HL-60/S4 treated with retinoic acid at 250 ng/mL for 4 days and 3 days (cell line): Measurements from ENCODE around the gene MYO9B.
"Not testable (repeated sequence)": the region's sequence is repeated elsewhere in the genome, so short reads cannot be mapped to it uniquely, and the experiment has no call there.

Source experiments
- in situ Hi-C: fragments of 300-500 bp; cut with MboI; formaldehyde crosslinking; loops from 2 replicates; pipeline ENCODE4 v1.7.0; 2022; ENCODE audit warnings: low sequenced_read_pairs

The MYO9B gene

DNA sequence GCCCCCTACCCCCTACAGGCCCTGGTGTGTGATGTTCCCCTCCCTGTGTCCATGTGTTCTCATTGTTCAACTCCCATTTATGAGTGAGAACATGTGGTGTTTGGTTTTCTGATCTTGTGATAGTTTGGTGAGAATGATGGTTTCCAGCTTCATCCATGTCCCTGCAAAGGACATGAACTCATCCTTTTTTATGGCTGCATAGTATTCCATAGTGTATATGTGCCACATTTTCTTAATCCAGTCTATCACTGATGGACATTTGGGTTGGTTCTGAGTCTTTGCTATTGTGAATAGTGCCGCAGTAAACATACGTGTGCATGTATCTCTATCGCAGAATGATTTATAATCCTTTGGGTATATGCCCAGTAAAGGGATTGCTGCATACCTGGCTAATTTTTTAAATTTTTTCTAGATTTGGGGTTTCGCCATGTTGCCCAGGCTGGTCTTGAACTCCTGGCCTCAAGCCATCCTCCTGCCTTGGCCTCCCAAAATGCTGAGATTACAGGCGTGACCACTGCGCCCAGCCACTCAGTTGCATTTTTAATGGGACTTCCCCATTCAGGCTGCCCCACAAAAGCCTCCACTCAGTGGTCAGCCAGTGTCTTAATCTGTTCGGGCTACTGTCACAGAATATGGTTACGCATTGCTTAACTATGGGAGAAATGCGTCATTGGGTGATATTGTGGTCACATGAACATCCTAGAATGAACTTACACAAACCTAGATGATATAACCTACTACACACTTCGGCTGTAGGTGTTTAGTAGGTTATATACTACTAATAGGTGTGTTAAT lies 62.7 kb downstream of the MYO9B start:
- in situ Hi-C loops: not testable (repeated sequence)

DNA sequence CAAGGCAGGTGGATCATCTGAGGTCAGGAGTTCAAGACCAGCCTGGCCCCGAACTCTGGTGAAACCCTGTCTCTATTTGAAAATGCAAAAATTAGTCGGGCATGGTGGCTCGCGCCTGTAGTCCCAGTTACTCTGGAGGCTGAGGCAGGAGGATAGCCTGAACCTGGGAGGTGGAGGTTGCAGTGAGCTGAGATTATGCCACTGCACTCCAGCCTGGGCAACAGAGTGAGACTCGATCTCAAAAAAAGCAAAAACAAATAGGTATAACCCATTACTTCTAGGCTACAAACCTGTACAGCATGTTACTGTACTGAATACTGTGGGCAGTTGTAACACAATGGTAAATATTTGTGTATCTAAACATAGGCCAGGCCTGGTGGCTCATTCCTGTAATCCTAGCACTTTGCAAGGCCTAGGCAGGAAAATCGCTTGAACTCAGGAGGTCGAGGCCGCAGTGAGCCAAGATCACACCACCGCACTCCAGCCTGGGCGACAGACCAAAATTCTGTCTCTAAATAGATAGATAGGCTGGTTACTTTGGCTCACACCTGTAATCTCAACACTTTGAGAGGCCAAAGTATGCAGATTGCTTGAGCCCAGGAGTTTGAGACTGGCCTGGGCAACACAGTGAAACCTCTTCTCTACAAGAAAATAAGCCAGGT lies 63.5 kb downstream of the MYO9B start:
- in situ Hi-C loops: no loop called here

DNA sequence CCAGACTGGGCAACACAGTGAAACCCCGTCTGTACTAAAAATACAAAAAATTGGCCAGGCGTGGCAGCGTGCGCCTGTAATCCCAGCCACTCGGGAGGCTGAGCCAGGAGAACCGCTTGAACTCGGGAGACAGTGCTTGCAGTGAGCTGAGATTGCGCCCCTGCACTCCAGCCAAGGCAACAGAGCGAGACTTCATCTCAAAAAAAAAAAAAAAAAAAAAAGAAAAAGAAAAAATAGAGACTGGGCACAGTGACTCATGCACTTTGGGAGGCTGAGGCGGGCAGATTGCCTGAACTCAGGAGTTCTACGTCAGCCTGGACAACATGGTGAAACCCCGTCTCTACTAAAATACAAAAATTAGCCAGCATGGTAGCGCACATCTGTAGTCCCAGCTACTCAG lies 69.2 kb downstream of the MYO9B start:
- in situ Hi-C loops: not testable (repeated sequence)

DNA sequence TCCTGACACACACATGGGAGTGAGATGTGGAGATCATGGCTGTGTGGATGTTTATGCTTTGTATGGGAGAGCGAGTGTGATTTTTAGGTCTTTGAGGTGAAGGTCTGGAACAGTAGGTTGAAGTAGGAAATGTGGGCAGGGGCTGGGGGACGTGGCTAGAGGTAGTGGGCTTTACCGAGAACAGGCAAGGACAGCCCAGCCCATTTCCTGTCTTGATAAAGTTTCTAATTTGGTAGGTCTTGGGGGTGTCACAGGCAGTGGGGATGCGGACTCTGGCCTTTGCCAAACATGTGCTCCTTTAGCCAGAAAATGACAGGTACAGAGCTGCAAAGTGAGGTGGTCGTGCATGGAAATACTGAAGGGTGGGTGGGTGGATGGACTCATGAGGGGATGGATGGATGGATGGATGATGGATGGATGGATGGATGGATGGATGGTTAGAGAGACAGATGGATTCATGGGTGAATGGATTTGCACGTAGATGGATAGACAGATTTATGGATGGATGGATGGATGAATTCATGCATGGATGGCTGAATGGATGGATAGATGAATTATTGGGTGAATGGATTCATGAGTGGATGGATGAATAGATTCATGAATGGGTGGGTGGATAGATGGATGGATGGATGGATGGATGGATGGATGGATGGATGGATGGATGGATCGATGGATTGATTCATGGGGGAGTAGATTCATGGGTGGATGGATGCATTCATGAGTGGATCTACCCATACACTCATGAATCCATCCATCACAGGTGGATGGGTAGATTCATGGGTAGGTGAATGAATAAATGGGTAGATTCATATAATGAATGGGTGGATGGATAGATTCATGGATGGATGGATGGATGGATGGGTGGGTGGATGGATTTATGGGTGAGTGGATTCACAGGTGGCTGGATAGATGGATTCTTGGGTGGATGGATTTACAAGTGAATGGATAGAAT lies 70.2 kb downstream of the MYO9B start:
- in situ Hi-C loops: no loop called here

DNA sequence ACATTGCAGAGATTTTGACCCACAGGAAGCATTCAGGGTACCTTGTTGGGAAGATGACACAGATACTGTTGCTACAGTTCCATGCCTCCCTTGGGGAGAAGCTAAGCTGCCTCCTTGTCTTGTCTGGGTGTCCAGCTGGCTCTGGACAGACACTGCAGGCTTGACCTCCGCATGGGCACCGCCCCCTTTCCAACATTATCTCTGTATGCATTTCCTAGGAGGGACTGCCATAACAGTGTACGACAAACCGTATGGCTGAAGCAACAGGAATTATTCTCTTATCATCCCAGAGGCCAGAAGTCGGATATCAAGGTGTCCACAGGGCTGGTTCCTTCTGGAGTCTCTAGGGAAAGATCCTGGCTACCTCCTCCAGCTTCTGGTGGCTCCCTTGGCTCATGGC lies 72.6 kb downstream of the MYO9B start:
- in situ Hi-C loops: no loop called here

DNA sequence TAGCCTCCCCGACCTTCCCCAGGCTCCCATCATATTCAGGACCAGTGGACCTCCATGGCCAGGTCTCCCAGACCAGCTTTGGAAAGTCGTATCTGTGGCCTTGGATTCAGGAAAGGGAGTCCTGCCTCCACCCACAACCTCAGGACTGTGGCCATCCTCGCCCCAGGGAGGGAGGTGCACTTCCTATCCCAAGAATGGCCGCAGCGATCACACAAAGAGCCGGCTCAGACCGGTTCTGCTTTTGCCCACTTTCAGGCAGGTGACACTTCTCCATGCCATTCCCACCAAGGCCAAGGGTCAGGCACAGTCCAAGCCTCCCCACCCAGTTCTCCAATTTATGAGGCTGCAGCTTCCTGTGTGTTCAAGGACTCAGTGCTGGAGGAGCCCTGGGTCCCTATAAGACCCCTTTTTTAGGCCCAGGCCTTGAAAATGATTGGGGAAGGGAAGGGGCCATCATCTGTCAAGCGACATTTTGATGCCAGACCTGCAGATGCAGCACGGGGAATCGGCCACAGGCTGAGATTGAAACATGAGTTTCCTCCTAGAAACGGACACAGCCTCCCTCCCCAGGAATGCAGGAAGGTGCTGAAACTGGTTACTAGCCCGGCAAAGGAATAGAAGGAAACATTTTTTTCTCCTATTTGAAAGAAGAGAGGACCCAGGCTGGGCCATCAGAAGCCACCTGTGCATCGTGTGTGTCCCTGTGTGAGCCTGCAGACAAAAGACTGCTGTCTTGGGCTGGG lies 74.0 kb downstream of the MYO9B start:
- in situ Hi-C loops: no loop called here

DNA sequence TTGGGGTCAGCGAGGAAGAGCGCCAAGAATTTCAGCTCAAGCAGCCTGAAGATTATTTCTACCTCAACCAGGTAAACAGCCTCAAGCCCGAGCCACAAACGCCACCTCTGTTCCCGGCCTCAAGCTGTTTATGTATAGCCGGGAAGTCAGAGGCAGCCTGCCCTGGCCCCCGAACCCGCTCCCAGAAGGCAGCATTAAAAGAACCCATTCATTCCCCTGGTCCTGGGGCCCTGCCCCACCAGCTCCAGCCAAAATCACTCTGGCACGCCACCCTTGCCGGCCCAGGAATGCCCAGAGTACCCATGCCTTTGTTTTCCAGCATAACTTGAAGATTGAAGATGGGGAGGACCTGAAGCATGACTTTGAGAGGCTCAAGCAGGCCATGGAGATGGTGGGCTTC lies 78.4 kb downstream of the MYO9B start:
- in situ Hi-C loops: no loop called here

DNA sequence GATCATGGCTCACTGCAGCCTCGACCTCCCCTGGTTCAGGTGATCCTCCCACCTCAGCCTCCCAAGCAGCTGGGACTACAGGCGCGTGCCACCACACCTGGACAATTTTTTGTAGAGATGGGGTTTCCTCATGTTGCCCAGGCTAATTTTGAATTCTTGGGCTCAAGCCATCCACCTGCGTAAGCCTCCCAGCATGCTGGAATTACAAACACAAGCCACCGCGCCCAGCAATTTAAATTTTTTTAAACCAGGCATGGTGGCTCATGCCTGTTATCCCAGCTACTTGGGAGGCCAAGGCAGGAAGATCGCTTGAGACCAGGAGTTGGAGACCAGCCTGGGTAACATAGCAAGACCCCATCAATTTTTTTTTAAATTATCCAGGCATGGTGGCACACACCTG lies 79.7 kb downstream of the MYO9B start:
- in situ Hi-C loops: no loop called here

DNA sequence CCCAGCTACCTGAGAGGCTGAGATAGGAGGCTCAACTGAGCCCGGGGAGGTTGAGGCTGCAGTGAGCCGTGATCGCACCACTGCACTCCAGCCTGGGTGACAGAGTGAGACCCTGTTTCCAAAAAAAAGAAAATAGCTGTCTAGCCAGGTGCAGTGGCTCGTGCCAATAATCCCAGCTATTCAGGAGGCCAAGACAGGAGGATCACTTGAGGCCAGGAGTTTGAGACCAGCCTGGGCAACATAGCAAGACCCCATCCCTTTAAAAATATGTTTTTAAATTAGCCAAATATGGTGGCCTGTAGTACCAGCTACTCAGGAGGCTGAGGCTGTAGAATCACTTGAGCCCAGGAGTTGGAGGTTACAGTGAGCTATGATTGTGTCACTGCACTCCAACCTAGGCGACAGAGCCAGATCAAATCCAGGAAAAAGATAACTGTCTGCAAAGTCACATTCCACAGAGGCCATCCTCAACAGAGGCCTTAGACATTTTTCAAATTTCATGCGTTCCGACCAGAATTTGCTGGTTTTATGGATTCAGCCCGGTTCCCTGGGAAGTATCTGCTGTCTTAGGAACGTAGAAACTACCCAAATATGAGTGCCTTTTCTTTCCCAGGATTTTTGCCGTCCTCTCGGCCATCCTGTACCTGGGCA lies 80.8 kb downstream of the MYO9B start:
- in situ Hi-C loops: no loop called here

DNA sequence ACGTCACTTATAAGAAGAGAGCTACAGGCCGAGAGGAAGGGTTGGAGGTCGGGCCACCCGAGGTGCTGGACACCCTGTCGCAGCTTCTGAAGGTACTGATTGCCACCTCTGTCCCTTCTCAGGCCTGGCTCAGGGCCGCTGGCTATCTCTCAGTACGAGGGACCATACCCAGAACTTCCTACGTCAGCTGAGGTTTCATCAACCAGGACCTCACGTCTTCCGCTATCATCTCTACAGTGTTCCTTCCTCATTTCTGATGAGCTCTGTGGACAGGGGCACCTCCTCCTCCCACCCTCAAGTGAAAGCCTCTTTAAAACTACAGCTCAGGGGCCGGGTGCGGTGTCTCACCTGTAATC lies 81.3 kb downstream of the MYO9B start:
- in situ Hi-C loops: no loop called here

DNA sequence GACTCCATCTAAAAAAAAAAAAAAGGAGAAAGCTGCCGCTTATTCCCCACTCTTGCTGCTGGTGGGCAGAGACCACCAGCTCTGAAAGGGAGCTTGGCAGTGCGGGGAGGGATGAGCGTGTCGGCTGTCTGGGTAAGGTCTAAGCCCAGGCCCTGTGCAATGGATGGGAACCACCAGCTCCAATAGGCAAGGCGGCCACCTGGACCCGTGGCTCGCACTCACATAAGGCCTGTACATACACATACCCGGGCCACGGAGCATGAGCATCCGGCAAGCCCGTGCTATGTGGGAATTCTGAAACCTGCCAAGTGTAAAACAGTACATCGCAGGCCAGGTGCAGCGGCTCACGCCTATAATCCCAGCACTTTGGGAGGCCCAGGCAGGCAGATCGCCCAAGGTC lies 83.0 kb downstream of the MYO9B start:
- in situ Hi-C loops: no loop called here

DNA sequence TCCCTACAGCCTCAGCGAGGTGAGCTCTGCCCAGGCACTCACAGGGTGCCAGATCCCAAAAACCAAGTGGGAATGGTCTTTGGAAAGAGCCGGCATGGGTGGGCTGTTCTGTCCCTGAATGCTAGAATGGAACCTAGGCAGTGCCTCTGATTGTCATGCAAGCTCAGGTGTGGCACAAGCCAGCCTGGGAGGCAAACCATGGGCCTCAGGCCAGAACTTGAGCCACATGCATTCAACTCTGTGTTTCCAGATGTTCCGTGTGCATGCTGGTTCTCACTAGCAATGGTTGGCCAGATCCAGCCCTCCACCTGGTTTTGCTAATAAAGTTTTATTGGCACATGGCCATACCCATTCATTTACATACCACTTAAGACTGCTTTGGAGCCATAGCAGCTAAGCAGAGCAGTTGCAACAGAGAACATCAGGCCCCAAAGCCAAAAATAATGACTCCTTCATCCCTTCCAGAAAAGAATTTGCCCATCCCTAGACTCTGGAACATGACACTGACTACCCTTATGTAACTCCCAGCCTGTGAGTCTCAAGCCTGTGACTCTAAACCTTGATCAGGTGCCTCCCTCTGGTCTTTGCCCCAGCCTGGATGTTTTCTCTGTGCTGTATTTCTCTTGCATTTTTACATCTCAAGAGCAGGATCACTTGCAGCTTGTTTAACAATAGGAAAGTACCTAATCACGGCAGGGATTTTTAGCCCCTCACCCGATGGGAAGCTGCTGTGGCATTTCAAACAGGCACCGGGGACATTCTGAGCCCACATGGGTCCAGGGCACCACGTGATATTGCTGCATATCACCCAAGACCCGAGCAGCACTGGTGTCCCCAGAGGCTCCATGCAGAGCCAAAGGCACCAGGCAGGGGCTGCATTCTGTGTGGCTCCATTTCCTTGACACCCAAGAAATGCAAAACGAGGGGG lies 84.2 kb downstream of the MYO9B start:
- in situ Hi-C loops: no loop called here

DNA sequence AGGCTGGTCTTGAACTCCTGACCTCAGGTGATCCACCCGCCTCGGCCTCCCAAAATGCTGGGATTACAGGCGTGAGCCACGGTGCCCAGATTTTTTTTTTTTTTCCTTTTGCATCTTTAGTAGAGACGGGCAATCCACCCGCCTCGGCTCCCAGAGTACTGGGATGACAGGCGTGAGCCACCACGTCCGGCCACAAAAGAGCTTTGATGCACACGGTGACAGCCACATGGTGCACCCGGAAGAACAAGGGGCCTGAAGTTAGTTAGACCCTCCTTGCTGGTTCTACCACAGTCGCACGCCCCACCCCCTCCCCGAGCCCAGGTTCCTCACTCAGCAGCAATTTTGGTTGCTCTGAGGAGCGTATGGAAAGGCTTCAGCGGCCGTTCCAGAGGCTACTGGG lies 85.3 kb downstream of the MYO9B start:
- in situ Hi-C loops: no loop called here

DNA sequence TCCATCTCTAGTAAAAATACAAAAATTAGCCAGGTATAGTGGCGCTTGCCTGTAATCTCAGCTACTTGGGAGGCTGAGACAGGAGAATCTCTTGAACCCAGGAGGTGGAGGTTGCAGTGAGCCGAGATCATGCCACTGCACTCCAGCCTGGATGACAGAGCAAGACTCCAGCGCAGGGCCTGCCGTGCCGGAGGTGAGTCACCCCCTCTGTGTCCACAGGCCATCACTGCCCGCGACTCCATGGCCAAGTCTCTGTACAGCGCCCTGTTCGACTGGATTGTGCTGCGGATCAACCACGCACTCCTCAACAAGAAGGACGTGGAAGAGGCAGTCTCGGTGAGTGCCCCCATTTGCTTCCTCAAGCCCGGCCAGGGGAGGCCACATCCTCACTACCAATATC lies 86.6 kb downstream of the MYO9B start:
- in situ Hi-C loops: not testable (repeated sequence)

DNA sequence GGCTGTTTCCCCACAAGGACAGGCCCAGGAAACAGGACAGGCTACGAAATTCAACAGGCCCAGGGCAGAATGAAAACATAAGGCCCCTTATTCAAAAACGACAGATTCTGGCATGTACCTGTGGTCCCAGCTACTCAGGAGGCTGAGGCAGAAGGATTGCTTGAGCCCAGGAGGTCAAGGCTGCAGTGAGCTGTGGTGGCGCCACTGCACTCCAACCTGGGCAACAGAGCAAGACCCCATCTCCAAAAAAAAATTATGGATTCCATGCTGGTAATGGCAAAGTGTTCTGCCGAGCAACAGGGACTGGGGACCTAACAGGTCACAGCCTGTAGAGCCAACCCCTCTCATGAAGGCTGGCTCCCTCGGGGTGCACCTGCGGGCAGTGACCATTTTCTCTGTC lies 87.0 kb downstream of the MYO9B start:
- in situ Hi-C loops: no loop called here

DNA sequence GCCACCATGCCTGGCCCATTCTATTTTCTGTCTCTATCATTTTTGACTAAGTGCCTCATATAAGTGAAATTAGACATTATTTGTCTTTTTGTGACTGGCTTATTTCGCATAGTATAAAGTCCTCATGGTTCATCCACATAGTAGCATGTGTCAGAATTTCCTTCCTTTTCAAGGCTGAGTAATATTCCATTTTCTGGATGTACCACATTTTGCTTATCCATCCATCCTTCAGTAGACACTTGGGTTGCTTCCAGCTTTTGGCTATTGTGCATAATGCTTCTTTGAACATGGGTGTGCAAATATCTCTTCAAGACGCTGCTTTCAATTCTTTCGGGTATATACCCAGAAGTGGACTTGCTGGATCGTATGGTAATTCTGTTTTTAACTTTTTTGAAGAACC lies 88.1 kb downstream of the MYO9B start:
- in situ Hi-C loops: no loop called here

DNA sequence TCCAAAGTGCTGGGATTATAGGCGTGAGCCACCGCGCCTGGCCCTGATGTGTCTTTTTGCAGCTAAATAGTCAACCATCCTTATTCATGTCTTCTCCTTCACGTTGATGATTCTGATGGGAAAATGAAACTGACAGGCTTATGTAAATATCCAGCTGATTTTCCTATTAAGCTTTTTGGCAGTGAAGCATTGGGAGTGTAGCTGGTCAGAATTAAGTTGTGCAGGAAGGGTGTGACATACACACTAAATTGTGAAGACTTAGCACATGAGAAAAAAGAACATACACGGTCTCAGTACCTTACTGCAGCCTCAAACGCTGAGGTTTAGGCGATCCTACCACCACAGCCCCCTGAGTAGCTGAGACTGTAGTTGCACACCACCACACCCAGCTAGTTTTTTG lies 89.1 kb downstream of the MYO9B start:
- in situ Hi-C loops: no loop called here

DNA sequence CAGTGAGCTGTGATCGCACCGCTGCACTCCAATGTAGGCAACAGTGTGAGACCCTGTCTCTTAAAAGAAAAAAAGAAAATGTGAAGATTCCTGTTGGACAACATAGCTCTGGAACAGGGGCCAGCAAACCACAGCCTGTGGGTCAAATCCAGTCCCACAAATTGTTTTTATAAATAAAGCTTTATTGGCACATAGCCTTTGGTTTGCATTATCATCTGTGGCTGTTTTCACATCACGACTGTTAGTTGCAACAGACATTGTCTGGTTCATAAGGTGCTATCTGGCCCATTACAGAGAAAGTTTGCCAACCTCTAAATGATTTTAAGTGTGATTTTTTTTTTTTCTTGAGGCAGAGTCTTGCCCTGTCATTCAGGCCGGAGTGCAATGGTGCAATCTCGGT lies 90.1 kb downstream of the MYO9B start:
- in situ Hi-C loops: no loop called here

DNA sequence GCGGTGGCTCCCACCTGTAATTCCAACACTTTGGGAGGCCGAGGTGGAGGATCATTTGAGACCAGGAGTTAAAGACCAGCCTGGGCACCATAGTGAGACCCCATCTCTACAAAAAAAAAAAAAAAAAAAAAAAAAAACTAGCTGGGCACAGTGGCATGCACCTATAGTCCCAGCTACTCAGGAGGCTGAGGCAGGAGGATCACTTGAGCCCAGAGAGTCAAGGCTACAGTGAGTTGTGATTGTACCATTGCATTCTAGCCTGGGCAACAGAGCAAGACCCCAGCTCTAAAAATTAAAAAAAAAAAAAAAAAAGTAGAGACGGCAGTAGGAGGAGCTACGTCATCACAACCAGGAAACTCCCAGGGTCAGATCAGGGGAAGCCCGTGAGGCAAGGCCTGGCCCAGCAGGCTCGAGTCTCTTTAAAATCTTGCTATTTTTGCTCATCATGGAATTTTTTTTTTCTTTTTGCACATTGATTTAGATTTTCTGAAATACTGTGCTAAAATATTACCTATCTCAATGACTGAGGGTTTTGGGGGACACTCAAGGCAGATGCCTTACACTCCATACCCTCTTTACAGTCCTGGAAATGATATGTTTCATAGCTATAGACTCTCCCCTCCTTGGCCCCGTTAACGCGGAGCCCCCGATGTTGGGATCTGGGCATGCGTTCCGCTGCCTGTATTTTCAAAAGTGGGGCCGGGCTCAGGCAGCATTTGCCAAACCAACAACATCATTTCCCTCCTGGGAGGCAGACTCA lies 95.1 kb downstream of the MYO9B start:
- in situ Hi-C loops: no loop called here
